ENCODE measurements around the gene GOLGA6L7. TPM values are rescaled to one million over a fixed set of nuclear protein-coding genes. Genes with fewer than 3 reads are reported as not detected.
A peak's percentile ranks its signal among the peaks of the same experiment; 100 is the strongest.

Gene GOLGA6L7
- total and polyA plus RNA-seq, 2 of the 4 experiments (the other 2 are of a cell fraction) = not detected

DNA sequence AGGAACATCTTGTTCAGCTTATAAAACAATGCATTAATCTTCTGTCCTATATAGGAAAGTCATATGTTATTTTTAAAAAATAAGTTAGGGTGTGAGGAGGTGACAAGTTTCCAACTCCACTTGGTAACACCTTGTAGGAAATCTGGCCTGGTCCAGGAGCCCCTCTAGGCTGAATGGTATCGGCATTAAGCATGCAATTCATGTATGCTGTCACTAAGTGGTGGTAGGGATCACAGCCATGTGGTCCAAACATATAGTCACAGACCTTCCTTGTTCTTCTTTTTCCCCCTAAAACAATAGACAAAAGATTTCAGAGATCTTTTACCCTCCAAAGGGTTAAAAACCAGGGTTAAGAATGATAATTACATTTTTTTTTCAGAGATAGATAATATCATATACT, 33.2 kb upstream of the GOLGA6L7 start:
- ATAC-seq (ENCODE audit: low read depth) (no peak), DNase-seq (no peak)
- BruUV-seq (replicated peaks) = no TSS peak
- intact Hi-C loops (cut with micrococcal nuclease) (loop anchor here (1.0 to 2.0 kb wide), 3 partner anchors 93 to 222 kb away; no protein-coding TSS in a partner anchor), dilution Hi-C loops (cut with HindIII; ENCODE audit: low sequenced_read_pairs, unreplicated experiment) (no loop called here), in situ Hi-C loops (cut with MboI; ENCODE audit: low sequenced_read_pairs) (loop anchor here (5.0 to 10.0 kb wide), 2 partner anchors 93 to 221 kb away; no protein-coding TSS in a partner anchor)
- no peak overlapping the region for H2AFZ ChIP-seq (replicated peaks; ENCODE audit: low read length, poor library complexity)
- H2AK5ac ChIP-seq (ENCODE audit: low read depth, low read length) = no peak overlapping the region
- H3K4me1 ChIP-seq (ENCODE audit: control insufficient read depth, insufficient read depth, low read length) = no peaks in the 10 kb centered on the region; the same call in 1 of the 2 replicates
- no peak overlapping the region for H3K56ac ChIP-seq (ENCODE audit: extremely low read depth, insufficient read depth, low read length)
- POLR2A ChIA-PET (ENCODE audit: unreplicated experiment) = no interaction called here
- no peak overlapping the region for H4K5ac ChIP-seq (ENCODE audit: low read depth, low read length)
- H4K8ac ChIP-seq (ENCODE audit: low read depth in 2 of 2, low read length in 2 of 2) = no peak overlapping the region
- no peak overlapping the region for H2BK5ac ChIP-seq (ENCODE audit: low read depth, low read length, poor library complexity, severe bottlenecking)
- H3K27me3 ChIP-seq (ENCODE audit: control insufficient read depth, insufficient read depth, low read length) = peaks cover 4% of the 10 kb centered on the region
- no peak overlapping the region for H2BK20ac ChIP-seq (ENCODE audit: low read depth, low read length)
- no peak overlapping the region for H3K18ac ChIP-seq (ENCODE audit: low read depth, low read length)
- no peaks in the 10 kb centered on the region for H3K9me3 ChIP-seq (ENCODE audit: control insufficient read depth, insufficient read depth, low read length)
- H3K4me2 ChIP-seq (ENCODE audit: low read depth, low read length) = no peak overlapping the region
- H3K9me1 ChIP-seq (ENCODE audit: insufficient read depth, low read length) = no peaks in the 10 kb centered on the region
- H3K79me1 ChIP-seq (ENCODE audit: low read depth in 1 of 2, low read length in 2 of 2) = peaks cover 0 to 2% of the 10 kb centered on the region in 2 experiments; a peak in 2 of 4 replicates
- no peak overlapping the region for H2AK9ac ChIP-seq (replicated peaks; ENCODE audit: low read depth, low read length, poor library complexity)
- H3K4ac ChIP-seq (ENCODE audit: low read depth, low read length) = no peak overlapping the region
- no peak overlapping the region for H2BK15ac ChIP-seq (ENCODE audit: low read depth, low read length)
- WGBS, 2 experiments (ENCODE audit: extremely low coverage in 2 of 2, insufficient read length in 1 of 2) = no CpG with 5 or more reads among the region's 1 CpG
- no peak overlapping the region for H3K14ac ChIP-seq (replicated peaks; ENCODE audit: low read depth, low read length)
- no peak overlapping the region for H3K9ac ChIP-seq (ENCODE audit: low read depth, low read length)
- H4K91ac ChIP-seq (ENCODE audit: insufficient read depth, low read depth, low read length) = no peak overlapping the region
- H3K27ac ChIP-seq (ENCODE audit: insufficient read depth, low read length) = no peak overlapping the region
- no peaks in the 10 kb centered on the region for H3K36me3 ChIP-seq (ENCODE audit: control insufficient read depth, insufficient read depth, low read length)
- no peak overlapping the region for H3K4me3 ChIP-seq (ENCODE audit: insufficient read depth, low read depth, low read length)
- TF ChIP-seq, protein P1, sequence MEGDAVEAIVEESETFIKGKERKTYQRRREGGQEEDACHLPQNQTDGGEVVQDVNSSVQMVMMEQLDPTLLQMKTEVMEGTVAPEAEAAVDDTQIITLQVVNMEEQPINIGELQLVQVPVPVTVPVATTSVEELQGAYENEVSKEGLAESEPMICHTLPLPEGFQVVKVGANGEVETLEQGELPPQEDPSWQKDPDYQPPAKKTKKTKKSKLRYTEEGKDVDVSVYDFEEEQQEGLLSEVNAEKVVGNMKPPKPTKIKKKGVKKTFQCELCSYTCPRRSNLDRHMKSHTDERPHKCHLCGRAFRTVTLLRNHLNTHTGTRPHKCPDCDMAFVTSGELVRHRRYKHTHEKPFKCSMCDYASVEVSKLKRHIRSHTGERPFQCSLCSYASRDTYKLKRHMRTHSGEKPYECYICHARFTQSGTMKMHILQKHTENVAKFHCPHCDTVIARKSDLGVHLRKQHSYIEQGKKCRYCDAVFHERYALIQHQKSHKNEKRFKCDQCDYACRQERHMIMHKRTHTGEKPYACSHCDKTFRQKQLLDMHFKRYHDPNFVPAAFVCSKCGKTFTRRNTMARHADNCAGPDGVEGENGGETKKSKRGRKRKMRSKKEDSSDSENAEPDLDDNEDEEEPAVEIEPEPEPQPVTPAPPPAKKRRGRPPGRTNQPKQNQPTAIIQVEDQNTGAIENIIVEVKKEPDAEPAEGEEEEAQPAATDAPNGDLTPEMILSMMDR (conservative IDR thresholded peaks at IDR 0.05; ENCODE audit: low read depth, low read length) = 0 out of 2 replicates have a peak, but pooled peaks have one; percentile 23
- TF ChIP-seq, protein P2, sequence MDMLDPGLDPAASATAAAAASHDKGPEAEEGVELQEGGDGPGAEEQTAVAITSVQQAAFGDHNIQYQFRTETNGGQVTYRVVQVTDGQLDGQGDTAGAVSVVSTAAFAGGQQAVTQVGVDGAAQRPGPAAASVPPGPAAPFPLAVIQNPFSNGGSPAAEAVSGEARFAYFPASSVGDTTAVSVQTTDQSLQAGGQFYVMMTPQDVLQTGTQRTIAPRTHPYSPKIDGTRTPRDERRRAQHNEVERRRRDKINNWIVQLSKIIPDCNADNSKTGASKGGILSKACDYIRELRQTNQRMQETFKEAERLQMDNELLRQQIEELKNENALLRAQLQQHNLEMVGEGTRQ (IDR thresholded peaks at IDR 0.05; ENCODE audit: low read depth, low read length) = no peak
- TF ChIP-seq RAD21 (IDR thresholded peaks at IDR 0.05; ENCODE audit: low read length) = peak; percentile 37; the same call in 1 of the 2 replicates
- no peak overlapping the region for H3K23ac ChIP-seq (ENCODE audit: low read depth, low read length)
- no peaks in the 10 kb centered on the region for H4K20me1 ChIP-seq (ENCODE audit: insufficient read depth, low read length)
- H2BK120ac ChIP-seq (ENCODE audit: low read depth, low read length) = no peak overlapping the region
- CTCF ChIA-PET = interaction anchor here (0.6 to 1.5 kb wide), 2 partner anchors 221 to 223 kb away, joined by 3 to 5 read pairs; no protein-coding TSS in a partner anchor

Data from IMR-90 (cell line).